Stimulated activated CD4-positive, alpha-beta T cell treated with anti-CD3 and anti-CD28 coated beads, Interleukin-1b, Interleukin-23, amount 100 ng/mL, for 4 hours (primary cell): ENCODE data around the gene C1orf210.

Experiments
- DNase-seq, 2 donors: peaks; one replicate each; pipeline ENCODE4 v3.0.0-alpha.2; 2020; ENCODE audit warnings: low read depth in 2 of 2

C1orf210 gene

DNA sequence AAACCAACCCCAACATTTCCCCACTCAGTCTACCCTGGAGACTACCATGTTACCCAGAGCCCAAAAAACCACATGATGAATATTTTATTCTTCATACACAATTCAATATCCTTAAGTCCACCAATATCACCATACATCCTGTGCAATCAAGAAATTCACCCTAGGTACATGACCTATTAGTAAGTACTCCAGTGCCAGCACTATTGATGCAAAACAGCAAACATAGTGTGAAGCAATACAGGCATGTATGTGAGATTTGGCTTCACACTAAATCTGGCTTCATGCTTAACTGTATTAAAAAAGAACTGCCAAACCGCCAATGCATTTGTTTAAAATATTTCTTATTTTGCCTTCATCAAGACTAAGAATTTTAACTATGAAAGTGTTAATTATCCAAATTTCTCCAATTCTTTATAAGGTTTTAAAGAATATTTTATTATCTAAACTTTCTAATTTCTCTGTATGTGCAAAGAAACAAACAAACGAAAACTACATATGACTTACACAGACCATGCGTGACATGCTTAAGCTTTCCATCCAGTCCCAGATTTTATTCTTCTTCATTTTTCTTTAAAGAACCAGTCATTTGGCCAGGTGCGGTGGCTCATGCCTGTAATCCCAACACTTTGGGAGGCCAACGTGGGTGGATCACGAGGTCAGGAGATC lies 38.0 kb downstream of the C1orf210 start:
- DNase-seq, result no peak

DNA sequence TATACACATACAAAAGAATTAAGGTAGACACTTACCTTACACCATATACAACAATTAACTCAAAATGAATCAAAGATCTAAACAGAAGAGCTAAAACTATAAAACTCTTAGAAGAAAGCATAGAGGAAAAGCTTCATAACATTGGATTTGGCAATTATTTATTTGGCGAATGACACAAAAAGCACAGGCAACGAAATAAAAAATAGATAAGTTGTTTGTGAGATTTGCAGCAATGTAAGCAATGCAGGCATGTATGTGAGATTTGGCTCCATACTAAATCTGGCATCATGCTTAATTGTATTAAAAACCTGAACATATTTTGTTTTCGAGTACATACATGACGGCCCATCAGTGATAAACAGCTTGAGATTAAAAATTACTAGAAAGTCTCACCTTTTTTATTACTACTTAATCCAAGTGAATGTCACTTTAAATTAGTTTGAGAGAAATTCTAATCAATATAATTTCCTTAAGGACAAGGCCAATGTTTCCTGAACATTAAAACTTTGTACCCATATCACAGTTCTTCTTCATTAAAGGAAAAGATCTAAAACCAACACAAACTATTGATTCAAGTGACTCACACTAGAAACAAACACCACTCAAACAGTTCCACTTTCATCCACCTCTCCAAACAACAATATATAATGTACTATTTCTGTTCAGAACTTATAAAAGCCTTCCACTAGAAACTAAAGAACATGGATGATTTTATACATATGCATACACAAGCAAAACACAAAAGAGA lies 38.7 kb downstream of the C1orf210 start:
- DNase-seq, result no peak

DNA sequence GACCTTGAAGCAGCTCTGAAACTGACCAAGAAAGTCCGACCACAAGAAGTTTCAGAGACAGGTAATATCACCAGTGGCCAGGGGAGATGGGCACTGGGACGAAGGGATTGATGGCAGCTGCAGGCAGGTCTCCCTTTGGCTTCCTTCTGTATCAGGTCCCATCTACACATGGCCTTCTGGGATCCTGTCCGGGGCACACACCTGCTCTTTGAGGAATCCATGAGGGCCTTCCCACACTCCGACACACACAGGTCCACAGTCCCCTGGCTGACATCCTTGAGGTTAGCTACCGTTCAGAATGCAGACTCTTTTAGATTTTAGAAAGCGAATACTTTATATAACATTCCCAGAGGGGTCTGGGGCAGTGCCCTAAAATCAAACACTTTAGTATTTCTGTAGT lies 42.1 kb downstream of the C1orf210 start:
- DNase-seq, result no peak

DNA sequence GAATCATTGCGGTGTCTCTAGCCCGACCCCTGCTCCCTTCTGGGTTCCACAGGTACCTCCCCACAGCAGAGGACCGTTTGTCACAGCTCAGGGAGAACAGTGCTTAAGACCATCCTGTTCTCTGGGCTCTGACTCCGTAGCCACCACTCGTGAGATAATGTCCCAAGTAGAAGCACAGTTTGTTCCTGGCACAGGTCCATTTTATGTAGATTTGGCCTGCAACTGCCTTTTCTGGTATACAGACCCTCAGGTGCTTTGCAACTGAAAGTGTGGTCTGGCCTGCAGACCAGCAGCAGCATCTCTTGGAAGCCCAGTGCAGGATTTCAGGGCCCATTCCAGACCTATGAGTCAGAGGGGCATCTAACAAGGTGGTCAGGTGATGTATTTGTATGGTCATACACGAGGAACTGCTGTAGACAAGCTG lies 44.0 kb downstream of the C1orf210 start:
- no peak for DNase-seq

DNA sequence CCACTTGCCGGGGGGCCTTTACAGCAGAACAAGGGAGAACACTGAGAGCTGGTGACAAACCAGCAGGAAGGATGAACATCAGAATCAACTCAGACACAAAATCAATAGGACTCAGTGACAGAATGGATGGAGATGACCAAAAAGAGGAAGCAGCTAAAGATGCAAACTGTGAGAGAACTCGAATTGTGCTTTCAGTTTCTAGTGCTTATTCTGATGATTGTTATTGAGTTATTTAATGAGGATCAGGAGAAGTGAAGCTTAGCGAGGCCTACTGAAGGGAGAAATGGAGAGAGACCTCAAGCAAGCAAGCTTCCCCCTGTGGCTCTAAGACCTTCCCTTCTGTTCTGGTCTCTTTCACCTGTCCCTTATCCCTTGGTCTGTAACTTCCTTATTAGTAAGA lies 45.9 kb downstream of the C1orf210 start:
- DNase-seq, result no peak

DNA sequence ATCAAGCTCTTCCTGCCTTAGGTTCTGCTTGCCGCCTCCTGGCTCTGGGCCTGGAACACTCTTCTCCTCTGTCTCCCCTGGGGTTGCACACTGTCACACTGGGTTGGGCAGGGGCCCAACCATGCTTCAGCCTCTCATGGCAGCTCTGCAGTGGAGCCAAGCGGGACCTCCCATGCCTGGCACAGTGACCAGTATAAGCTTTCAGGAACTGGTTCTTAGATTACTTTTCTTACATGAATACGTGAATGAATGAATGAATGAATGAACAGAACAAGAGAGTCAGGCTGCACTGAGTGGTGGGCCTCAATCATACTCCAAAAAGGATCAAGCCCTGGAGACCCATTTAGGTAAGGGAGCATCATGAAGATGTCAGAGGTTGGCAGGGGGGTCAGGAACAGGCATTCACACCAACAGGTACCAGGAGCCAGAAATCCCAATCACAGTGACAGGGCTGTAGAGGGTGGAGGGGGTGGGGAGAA lies 46.4 kb downstream of the C1orf210 start:
- no peak for DNase-seq

DNA sequence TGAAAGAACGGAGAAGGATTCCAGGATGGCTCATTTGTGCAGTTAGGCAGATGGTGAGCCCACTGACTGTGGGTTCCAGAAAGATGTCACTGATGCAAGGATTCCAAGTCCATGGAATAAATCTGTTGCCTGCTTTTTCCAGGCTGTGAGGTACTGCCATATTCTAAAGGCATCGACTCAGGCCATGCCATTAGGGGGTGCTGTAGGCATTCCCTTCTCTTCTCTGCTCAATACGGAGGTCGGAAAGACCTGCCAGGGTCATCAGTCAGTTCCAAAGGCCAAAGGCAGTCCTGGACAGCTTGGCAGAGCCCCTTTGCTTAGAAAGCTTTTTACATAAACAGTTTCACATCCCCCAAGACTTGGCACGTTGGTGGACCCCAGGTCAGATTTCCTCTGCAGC lies 47.3 kb downstream of the C1orf210 start:
- DNase-seq, result peak in 1 of 2 donors; percentile 4

DNA sequence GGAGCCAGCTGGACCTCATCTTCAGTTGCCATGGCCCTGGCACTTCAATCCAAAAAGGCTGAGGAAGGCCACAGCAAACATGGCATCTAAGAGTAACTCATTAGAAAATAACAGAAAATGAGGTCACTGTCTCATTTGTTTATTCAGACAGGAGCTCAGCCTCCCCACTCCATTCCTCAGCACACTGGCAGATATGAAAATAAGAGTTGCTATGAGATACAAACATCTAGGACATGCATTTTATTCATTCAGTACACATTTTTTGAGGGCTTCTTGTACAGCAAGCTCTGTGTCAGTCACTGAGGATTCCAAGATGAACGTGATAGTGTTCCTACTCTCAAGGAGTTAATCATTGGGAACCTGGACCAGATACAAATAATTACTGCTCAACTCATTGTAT lies 48.3 kb downstream of the C1orf210 start:
- DNase-seq, result no peak

DNA sequence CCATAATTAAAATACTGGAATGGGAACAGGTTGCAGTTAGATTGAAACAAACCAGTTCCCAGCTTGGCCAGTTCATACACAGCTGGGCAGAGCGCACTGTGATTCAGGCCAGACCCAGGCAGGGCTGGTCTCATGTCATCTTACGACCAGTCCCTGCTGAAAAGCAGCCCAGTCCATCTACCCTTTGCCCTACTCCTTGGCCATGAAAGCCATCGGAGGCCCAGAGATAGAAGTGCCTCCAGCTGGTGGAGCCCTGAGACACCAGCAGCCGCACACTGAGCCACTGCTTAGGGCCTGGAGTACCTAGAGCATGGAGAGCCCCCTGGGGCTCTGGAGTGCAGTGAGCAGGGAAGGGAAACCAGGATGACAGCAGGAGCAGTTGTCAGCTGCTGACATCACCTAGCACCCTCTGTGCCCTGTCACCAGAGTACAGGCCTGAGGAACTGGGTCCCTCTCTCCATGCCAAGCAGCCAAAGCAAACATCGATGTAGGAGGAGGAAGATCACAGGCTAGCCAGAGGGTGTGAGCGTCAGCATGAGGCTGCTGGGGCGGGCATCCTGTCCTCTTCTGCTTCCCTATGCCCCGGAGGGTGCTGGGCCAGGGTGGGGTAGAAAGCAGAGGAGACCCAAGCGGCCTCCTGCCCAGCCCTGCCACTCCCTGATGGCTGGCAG lies 49.8 kb downstream of the C1orf210 start:
- no peak for DNase-seq

DNA sequence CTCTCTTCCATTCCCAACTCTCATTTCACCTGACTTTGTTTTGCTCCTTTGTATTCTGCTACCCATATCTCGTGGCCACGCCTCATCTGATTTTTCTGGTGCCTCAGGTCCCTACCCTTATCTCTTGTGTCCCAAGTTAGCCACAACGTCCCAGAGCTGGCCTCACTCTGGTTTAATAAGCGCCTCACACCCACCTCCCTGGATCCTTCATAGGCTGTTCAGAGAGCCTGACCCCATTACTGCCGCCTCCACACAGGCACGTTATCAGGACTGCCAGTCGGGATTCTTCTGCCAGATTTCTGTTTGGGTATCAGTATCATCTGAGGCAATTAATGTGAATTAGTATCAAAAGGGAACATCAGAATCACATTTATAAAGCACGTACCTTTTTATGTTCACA lies 50.3 kb downstream of the C1orf210 start:
- no peak for DNase-seq

DNA sequence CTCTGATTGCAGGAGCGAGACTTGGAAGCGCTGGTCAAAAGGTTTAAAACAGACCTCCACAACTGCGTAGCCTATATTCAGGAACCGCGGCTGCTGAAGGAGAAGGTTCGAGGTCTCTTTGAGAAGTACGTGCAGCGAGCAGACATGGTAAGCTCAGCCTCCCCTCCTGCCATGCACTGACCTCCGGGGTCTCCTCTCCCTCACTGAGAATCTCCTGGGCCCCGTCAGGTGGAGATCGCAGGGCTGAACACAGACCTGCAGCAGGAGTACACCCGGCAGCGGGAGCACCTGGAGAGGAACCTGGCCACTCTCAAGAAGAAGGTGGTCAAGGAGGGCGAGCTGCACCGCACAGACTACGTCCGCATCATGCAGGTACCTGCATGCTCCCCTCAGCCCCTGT lies 51.1 kb downstream of the C1orf210 start:
- DNase-seq, result no peak

DNA sequence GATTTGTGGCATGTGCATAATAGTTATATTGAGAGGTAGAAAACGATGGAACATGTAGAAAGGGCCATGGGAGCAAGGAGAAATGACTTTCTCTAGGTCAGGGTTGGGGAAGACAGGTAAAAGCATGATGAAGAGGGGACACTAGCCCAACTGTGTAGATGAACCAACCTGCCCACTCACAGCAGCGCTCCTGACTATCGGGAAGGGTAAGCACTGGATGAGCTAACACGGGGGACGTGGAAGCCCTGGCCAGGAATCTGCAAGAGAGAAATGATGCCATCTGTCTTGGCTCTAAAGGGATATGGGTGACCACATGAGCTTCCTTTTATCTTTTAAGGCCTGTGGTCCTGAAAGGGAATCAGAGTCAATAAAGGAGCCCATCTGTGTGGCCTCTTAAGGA lies 51.8 kb downstream of the C1orf210 start:
- DNase-seq, result no peak

DNA sequence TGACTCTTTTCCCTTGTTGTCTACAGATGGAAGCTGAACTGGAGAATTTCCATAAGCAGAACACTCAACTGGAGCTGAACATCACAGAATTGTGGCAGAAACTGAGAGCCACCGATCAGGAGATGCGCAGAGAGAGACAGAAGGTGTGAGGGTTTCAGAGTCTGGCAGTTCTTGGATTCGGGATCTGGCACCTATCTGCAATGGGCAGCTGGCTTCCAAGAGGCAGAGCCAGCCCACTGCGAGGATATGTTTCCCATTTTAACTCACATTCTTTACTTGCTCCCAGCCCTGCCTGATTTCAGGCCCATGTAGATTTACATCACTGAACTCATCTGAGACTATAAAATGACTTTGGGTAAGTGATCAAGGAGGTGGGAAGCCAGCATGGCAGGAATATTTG lies 52.9 kb downstream of the C1orf210 start:
- no peak for DNase-seq

DNA sequence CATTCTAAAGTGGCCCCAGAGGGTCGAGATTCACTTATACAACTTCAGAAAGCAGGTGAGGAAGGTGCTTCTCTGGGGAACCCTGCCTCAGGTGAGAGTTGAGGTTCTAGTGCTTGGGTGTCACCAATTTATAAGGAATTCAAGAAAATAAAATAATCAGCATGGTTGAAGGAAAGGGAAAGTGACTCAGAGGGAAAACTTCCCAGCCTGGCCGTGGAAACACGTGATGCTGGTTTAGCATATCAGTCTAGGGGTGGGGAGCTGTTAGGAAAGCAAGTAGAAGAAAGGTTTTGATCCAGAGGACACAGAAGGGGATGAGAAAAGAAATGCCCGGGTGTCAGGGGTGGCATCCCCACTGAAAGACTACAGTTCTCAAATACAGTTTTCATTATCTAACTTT lies 53.3 kb downstream of the C1orf210 start:
- DNase-seq, result no peak
